ENCODE measurements around the gene SDCBP2. TPM values are rescaled to one million over a fixed set of nuclear protein-coding genes. Genes with fewer than 3 reads are reported as not detected.

Gene SDCBP2
- total RNA-seq, 6 experiments from 2014 or later, result 2.0 to 43.3 (median 16.6) TPM

DNA sequence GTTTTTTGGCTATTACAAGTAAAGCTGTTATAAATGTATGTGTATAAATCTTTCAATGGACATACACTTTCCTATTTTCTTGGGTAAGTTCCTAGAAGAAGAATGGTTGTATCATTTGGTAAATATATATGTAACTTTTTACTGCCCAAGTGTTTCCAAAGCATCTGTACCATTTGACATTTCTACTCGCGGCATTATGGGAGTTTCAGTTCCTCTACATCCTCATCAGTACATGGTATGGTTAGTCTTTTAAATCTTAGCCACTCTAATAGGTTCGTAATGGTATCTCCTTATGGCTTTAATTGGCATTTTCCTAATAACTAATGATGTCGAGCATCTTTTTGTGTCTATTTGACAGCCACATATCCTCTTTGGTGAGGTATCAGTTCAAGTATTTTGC lies 49.9 kb downstream of the SDCBP2 start:
- H3K27ac ChIP-seq, result no peak overlapping the region
- no peaks in the 10 kb centered on the region for H3K9me3 ChIP-seq
- no peak for TF ChIP-seq CTCF (IDR thresholded peaks at IDR 0.05)
- TF ChIP-seq POLR2A (IDR thresholded peaks at IDR 0.05), result no peak
- H3K27me3 ChIP-seq, result no peaks in the 10 kb centered on the region
- intact Hi-C loops (cut with DNase I), result no loop called here
- H3K36me3 ChIP-seq, result no peaks in the 10 kb centered on the region
- WGBS (ENCODE audit: insufficient coverage, low coverage, low lambda C conversion rate, missing lambda C conversion rate), result 84% methylated on average over 4 of the region's 4 CpGs
- DNase-seq (no peak), ATAC-seq (no peak)
- peaks cover 0 to 5% (median 0%) of the 10 kb centered on the region in 4 donors for H3K4me1 ChIP-seq
- no peak overlapping the region for H3K4me3 ChIP-seq

DNA sequence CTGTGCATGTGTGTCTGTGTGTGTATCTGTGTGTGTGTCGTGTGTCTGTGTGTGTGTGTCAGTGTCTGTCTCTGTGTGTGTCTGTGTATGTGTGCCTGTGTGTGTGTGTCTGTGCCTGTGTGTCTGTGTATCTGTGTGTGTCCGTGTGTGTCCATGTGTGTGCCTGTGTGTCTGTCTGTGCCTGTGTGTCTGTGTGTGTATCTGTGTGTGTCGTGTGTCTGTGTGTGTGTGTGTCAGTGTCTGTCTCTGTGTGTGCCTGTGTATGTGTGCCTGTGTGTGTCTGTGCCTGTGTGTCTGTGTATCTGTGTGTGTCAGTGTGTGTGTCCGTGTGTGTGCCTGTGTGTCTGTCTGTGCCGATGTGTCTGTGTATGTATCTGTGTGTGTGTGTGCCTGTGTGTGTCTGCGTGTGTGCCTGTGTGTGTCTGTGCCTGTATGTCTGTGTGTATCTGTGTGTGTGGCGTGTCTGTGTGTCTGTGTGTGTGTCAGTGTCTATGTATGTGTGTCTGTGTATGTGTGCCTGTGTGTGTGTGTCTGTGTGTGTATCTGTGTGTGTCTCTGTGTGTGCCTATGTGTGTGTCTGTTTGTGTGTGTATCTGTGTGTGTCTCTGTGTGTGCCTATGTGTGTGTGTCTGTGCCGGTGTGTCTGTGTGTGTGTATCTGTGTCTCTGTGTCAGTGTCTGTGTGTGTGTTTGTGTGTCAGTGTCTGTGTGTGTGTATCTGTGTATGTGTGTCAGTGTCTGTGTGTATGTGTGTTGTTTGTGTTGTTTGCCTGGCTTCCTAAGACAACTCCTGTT lies 51.2 kb downstream of the SDCBP2 start:
- intact Hi-C loops (cut with DNase I), result no loop called here
- H3K27ac ChIP-seq, result no peak overlapping the region
- WGBS (ENCODE audit: insufficient coverage, low coverage, low lambda C conversion rate, missing lambda C conversion rate), result 60% methylated on average over 1 of the region's 8 CpGs
- H3K9me3 ChIP-seq, result no peaks in the 10 kb centered on the region
- H3K4me1 ChIP-seq, result peaks cover 0 to 5% (median 0%) of the 10 kb centered on the region in 4 donors
- no peaks in the 10 kb centered on the region for H3K36me3 ChIP-seq
- no peak overlapping the region for H3K4me3 ChIP-seq
- DNase-seq, result no peak
- no peak for ATAC-seq
- no peak for TF ChIP-seq CTCF (IDR thresholded peaks at IDR 0.05)
- no peak for TF ChIP-seq POLR2A (IDR thresholded peaks at IDR 0.05)
- H3K27me3 ChIP-seq, result no peaks in the 10 kb centered on the region

GRCh38 chr20:1275919-1276318 lies 53.0 kb downstream of the SDCBP2 start:
- Histone ChIP-seq H3K4me1 (no peaks in the 10 kb centered on the region), H3K27me3 (no peaks in the 10 kb centered on the region), H3K27ac (no peak overlapping the region), H3K36me3 (no peaks in the 10 kb centered on the region), H3K4me3 (no peak overlapping the region), H3K9me3 (no peaks in the 10 kb centered on the region)
- ATAC-seq, result no peak
- no peak for TF ChIP-seq CTCF (IDR thresholded peaks at IDR 0.05)
- TF ChIP-seq POLR2A (IDR thresholded peaks at IDR 0.05), result no peak
- intact Hi-C loops (cut with DNase I), result no loop called here
- no peak for DNase-seq
- no CpG with 5 or more reads among the region's 2 CpGs for WGBS (ENCODE audit: insufficient coverage, low coverage, low lambda C conversion rate, missing lambda C conversion rate)

DNA sequence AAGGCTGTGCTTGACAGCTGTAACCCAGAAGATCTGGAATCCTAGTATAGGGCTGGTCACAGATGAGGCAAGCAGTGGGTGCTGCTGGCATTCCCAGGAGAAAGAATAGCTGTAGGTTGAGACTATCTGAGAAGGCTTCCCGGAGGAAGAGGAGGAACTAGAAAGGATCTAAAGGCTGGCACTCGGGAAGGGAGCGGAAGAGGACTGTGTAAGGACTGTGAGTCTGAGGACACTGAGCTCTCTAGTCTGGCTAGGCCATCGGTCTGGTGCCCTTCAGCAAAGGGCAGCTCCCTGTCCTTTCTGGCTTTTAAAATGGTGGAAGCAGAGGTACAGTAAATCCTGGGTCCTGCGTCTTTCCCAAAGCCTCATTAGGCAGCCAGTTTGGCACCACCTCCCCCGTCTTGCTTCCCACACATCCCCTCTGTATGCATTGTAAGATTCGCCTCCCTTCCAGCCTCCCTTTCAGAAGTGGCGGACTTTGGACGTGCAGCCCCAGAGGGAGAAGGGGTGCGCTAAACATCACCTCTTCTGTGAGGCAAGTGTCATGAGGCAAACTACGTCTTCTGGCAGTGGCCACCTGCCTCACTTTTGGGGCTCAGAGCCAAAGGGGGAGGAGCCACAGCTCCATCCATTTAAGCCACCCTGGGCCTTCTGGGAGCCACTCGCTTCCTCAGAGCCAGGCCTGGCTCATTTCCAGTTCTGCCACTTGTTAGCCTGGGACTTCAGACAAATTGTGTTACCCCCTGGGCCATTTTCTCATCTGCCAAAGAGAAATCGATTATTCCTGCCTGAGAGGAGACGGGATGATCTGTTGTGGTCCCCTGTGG lies 54.2 kb downstream of the SDCBP2 start:
- WGBS (ENCODE audit: insufficient coverage, low coverage, low lambda C conversion rate, missing lambda C conversion rate), result 74% methylated on average over 3 of the region's 14 CpGs
- no peaks in the 10 kb centered on the region for H3K9me3 ChIP-seq
- H3K27me3 ChIP-seq, result no peaks in the 10 kb centered on the region
- no peak for ATAC-seq
- no peak overlapping the region for H3K4me3 ChIP-seq
- no peak for DNase-seq
- no peak for TF ChIP-seq CTCF (IDR thresholded peaks at IDR 0.05)
- TF ChIP-seq POLR2A (IDR thresholded peaks at IDR 0.05), result no peak
- H3K36me3 ChIP-seq, result no peaks in the 10 kb centered on the region
- H3K27ac ChIP-seq, result no peak overlapping the region
- H3K4me1 ChIP-seq, result no peaks in the 10 kb centered on the region
- intact Hi-C loops (cut with DNase I), result no loop called here
